SU-DHL-6 (cell line): ENCODE data around the gene FOXO3.

Experiments
- H2AFZ ChIP-seq: fragments of 200-600 bp; sonication (generic); 2 replicates; pipeline ENCODE4 v1.6.1; 2014; ENCODE audit warnings: low read depth, mild to moderate bottlenecking, moderate library complexity, mixed read lengths, antibody characterized with exemption, low read length; ENCODE audit not compliant: severe bottlenecking
- H3F3A ChIP-seq: fragments of 200-600 bp; shearing (Covaris generic); 2 replicates; pipeline ENCODE4 v1.6.0; 2016; ENCODE audit warnings: antibody characterized with exemption, mild to moderate bottlenecking; ENCODE audit not compliant: insufficient read depth
- H3K27ac ChIP-seq: fragments of 200-600 bp; sonication (generic); 2 replicates; pipeline ENCODE4 v1.5.1; 2016; ENCODE audit warnings: low read depth, mild to moderate bottlenecking, low read length, moderate library complexity, mixed read lengths
- H3K27me3 ChIP-seq: fragments of 200-600 bp; sonication (generic), shearing (Covaris generic); 2 replicates; pipeline ENCODE4 v1.6.0; 2014; ENCODE audit warnings: mild to moderate bottlenecking, low read length
- H3K36me3 ChIP-seq: fragments of 200-600 bp; sonication (generic); 2 replicates; pipeline ENCODE4 v1.6.1; 2014; ENCODE audit warnings: mild to moderate bottlenecking, low read length, mixed read lengths
- H3K4me2 ChIP-seq: fragments of 300-600, 200-600 bp; shearing (Covaris generic), sonication (generic); 2 replicates; pipeline ENCODE4 v1.6.0; 2014; ENCODE audit warnings: low read length, low read depth, mild to moderate bottlenecking; ENCODE audit not compliant: poor library complexity, severe bottlenecking
- H3K4me3 ChIP-seq: fragments of 200-600 bp; sonication (generic); 2 replicates; pipeline ENCODE4 v1.5.1; 2014; ENCODE audit warnings: antibody characterized with exemption, low read length, mild to moderate bottlenecking, mixed read lengths; ENCODE audit not compliant: insufficient read depth, poor library complexity, severe bottlenecking
- H3K79me2 ChIP-seq: fragments of 200-600 bp; sonication (generic); 2 replicates; pipeline ENCODE4 v1.6.1; 2014; ENCODE audit warnings: mild to moderate bottlenecking, low read length, moderate library complexity; ENCODE audit not compliant: insufficient read depth
- H3K9ac ChIP-seq: fragments of 200-600 bp; sonication (generic); 2 replicates; pipeline ENCODE4 v1.7.0; 2014; ENCODE audit warnings: mild to moderate bottlenecking, low read length
- H3K9me2 ChIP-seq: fragments of 200-600 bp; sonication (generic); replicated peaks from 2 replicates; pipeline ENCODE4 v1.6.1; 2014; ENCODE audit warnings: low read length; ENCODE audit not compliant: insufficient read depth
- H3K9me3 ChIP-seq: fragments of 200-600 bp; sonication (generic); 2 replicates; pipeline ENCODE4 v1.6.1; 2014; ENCODE audit warnings: low read length, mixed read lengths; ENCODE audit not compliant: insufficient read depth
- H4K20me1 ChIP-seq: fragments of 200-600 bp; sonication (generic); 2 replicates; pipeline ENCODE4 v1.6.1; 2014; ENCODE audit warnings: low read depth, mild to moderate bottlenecking, antibody characterized with exemption, low read length, moderate library complexity, mixed read lengths
- EZH2phosphoT487 ChIP-seq: fragments of 200-600 bp; sonication (generic), shearing (Covaris generic); conservative IDR thresholded peaks from 2 replicates; pipeline ENCODE4 v1.6.1; 2018; ENCODE audit warnings: mild to moderate bottlenecking, antibody characterized with exemption, low read length, moderate library complexity, mixed read lengths
- TF ChIP-seq, protein P1 (sequence below): fragments of 200-600 bp; sonication (generic); IDR thresholded peaks from one replicate; pipeline ENCODE4 v1.5.1; 2017; ENCODE audit warnings: antibody characterized with exemption, mild to moderate bottlenecking, low read length, moderate library complexity; ENCODE audit not compliant: insufficient read depth, poor library complexity, severe bottlenecking

The FOXO3 gene

DNA sequence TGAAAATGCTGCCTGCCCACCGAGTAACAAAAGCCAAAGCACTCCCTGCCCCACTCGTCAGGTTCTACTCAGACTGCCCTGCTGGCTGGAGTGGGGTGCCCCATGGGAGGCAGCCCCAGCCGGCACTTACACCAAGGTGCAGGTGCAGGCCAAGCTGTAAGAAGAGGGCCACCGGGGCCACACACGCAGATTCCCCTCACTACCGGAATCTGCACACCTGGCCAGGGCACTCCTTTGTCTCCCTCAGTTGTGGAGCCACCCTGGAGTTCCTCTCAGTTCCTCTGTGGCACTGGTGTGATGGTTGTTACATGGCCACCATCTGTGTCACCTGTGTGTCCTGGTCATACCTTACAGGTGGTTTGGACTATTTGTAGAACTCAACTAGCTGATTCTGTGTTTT, 112.4 kb downstream of the FOXO3 start:
- no peaks in the 10 kb centered on the region for H3K36me3 ChIP-seq
- no peaks in the 10 kb centered on the region for H3K9me3 ChIP-seq
- no peak overlapping the region for H2AFZ ChIP-seq
- no peaks in the 10 kb centered on the region for H3F3A ChIP-seq
- no peak overlapping the region for H3K4me2 ChIP-seq
- no peak for TF ChIP-seq EZH2phosphoT487
- TF ChIP-seq, protein P1, sequence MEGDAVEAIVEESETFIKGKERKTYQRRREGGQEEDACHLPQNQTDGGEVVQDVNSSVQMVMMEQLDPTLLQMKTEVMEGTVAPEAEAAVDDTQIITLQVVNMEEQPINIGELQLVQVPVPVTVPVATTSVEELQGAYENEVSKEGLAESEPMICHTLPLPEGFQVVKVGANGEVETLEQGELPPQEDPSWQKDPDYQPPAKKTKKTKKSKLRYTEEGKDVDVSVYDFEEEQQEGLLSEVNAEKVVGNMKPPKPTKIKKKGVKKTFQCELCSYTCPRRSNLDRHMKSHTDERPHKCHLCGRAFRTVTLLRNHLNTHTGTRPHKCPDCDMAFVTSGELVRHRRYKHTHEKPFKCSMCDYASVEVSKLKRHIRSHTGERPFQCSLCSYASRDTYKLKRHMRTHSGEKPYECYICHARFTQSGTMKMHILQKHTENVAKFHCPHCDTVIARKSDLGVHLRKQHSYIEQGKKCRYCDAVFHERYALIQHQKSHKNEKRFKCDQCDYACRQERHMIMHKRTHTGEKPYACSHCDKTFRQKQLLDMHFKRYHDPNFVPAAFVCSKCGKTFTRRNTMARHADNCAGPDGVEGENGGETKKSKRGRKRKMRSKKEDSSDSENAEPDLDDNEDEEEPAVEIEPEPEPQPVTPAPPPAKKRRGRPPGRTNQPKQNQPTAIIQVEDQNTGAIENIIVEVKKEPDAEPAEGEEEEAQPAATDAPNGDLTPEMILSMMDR: no peak
- no peak overlapping the region for H3K9ac ChIP-seq
- H3K27me3 ChIP-seq: no peaks in the 10 kb centered on the region
- H4K20me1 ChIP-seq: 0 out of 2 replicates have a peak, but pooled peaks cover 2% of the 10 kb centered on the region
- H3K9me2 ChIP-seq: no peaks in the 10 kb centered on the region
- H3K27ac ChIP-seq: no peak overlapping the region
- H3K4me3 ChIP-seq: no peak overlapping the region
- no peaks in the 10 kb centered on the region for H3K79me2 ChIP-seq

DNA sequence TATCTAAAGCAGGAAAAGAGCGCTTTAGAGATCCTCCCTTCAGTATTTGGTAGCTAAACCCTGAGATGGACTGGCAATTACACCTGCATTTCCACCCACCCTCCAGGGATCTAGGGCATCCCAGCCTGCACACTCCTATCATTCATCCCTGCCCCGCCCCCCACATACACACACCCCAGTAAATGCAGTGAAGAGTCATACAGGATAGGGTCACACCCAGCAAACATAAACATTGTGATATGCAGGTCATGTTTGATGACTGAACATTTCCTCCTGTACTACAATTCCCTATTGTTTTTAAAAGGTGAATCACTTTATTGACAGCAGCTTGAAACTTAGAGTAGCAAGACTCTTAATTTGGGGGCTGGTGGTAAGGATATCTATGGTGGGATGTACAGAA, 112.9 kb downstream of the FOXO3 start:
- Histone ChIP-seq H3K4me2 (no peak overlapping the region), H3K36me3 (no peaks in the 10 kb centered on the region), H3K79me2 (no peaks in the 10 kb centered on the region), H3F3A (no peaks in the 10 kb centered on the region), H3K9me2 (no peaks in the 10 kb centered on the region), H3K27me3 (no peaks in the 10 kb centered on the region), H3K9me3 (no peaks in the 10 kb centered on the region), H4K20me1 (no peaks in the 10 kb centered on the region), H3K4me3 (no peak overlapping the region), H3K27ac (no peak overlapping the region), H3K9ac (no peak overlapping the region), H2AFZ (no peak overlapping the region)
- TF ChIP-seq EZH2phosphoT487: no peak
- TF ChIP-seq, protein P1: no peak

GRCh38 chr6:108675226-108676200, 114.8 kb downstream of the FOXO3 start:
- no peak overlapping the region for H3K9ac ChIP-seq
- no peaks in the 10 kb centered on the region for H3K79me2 ChIP-seq
- H3K27ac ChIP-seq: no peak overlapping the region
- no peaks in the 10 kb centered on the region for H3K27me3 ChIP-seq
- H3K4me2 ChIP-seq: no peak overlapping the region
- H4K20me1 ChIP-seq: no peaks in the 10 kb centered on the region
- no peaks in the 10 kb centered on the region for H3K36me3 ChIP-seq
- no peaks in the 10 kb centered on the region for H3K9me3 ChIP-seq
- H3F3A ChIP-seq: no peaks in the 10 kb centered on the region
- no peak overlapping the region for H2AFZ ChIP-seq
- TF ChIP-seq EZH2phosphoT487: no peak
- TF ChIP-seq, protein P1: no peak
- no peaks in the 10 kb centered on the region for H3K9me2 ChIP-seq
- no peak overlapping the region for H3K4me3 ChIP-seq
